Suprapubic skin (tissue), 3 donors: ENCODE data around the gene WDPCP.
"Not testable (repeated sequence)": the region's sequence is repeated elsewhere in the genome, so short reads cannot be mapped to it uniquely, and the experiment has no call there.

Source experiments
- CTCF ChIP-seq, 2 donors: fragments of 200-600 bp in 1 of 2; fragments of 450-650 bp in 1 of 2; sonication (generic) in 1 of 2; IDR thresholded peaks; one replicate each; pipeline ENCODE4 v1.5.1; 2016 to 2019; ENCODE audit warnings: antibody characterized with exemption in 2 of 2, mild to moderate bottlenecking in 1 of 2, moderate library complexity in 1 of 2
- POLR2A ChIP-seq, 2 donors: fragments of 450-650 bp; IDR thresholded peaks; one replicate each; pipeline ENCODE4 v1.6.1; 2017; ENCODE audit warnings: antibody characterized with exemption in 2 of 2, mild to moderate bottlenecking in 2 of 2, moderate library complexity in 2 of 2

GRCh38 chr2:63286520-63286919 is 301.8 kb downstream of the WDPCP start:
- TF ChIP-seq CTCF, POLR2A (IDR thresholded peaks at IDR 0.05): not testable (repeated sequence)
